ENCODE data around the gene RIPOR1.

- TF ChIP-seq POLR2A (IDR thresholded peaks at IDR 0.05; ENCODE audit: low read length) (no peak), GATA1 (IDR thresholded peaks at IDR 0.05; ENCODE audit: low read depth, low read length) (no peak)
These were observed 39.1 kb upstream of the RIPOR1 start for GRCh38 chr16:67489401-67490083.
